ENCODE results near the gene DDX1. TPM values are rescaled to one million over a fixed set of nuclear protein-coding genes. Genes with fewer than 3 reads are reported as not detected.

DDX1 gene
- total RNA-seq, 1 experiment from 2014 or later: 70.7 TPM

GRCh38 chr2:15622614-15623480 lies 31.2 kb downstream of the DDX1 start:
- H3K27me3 ChIP-seq (ENCODE audit: control insufficient read depth, insufficient read depth, low read length): no peaks in the 10 kb centered on the region
- no peak overlapping the region for H3K4me3 ChIP-seq (ENCODE audit: insufficient read depth, low read depth, low read length)
- no peak for DNase-seq
- peaks cover 9% of the 10 kb centered on the region for H3K36me3 ChIP-seq (replicated peaks; ENCODE audit: control insufficient read depth, insufficient read depth, low read length)

DNA sequence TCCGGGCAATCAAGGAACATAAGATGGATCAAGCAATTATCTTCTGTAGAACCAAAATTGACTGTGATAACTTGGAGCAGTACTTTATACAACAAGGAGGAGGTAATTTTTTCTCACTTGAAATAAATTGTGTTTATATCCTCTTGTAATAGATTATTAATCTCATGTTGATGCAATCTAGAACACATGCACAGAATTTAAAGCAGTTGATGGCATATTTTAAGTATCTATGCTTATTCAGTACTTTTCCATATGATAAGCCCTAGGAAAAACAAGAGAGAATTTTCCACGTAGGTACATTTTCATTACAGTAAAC lies 31.8 kb downstream of the DDX1 start:
- H3K27me3 ChIP-seq (ENCODE audit: control insufficient read depth, insufficient read depth, low read length): no peaks in the 10 kb centered on the region
- peaks cover 8% of the 10 kb centered on the region for H3K36me3 ChIP-seq (replicated peaks; ENCODE audit: control insufficient read depth, insufficient read depth, low read length)

DNA sequence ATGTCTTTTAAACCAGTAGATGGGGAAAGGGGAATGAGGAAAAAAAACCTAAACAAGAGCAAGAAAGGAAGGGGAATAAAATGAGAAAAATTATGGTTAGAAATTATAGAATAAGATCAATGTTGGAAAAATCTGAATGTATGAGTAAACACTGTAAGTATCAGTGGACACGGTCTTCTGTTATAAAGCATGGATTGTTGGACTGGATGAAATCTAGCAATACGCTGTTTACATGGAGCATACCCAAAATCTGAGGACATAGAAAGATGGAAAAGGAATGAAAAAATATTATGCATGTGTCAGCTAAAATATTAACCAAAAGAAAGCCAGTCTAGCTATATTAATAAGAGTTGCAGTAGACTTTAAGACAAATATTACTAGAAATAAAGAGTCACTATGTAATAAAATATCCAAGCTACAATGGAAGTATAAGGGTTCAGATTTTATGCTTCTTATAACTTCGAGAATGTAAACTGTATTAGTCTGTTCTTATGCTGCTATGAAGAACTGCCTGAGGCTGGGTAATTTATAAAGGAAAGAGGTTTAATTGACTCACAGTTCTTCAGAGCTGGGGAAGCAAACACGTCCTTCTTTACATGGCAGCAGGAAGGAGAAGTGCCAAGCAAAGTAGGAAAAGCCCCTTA lies 32.4 kb downstream of the DDX1 start:
- Histone ChIP-seq H3K27me3 (ENCODE audit: control insufficient read depth, insufficient read depth, low read length) (no peaks in the 10 kb centered on the region), H3K4me3 (ENCODE audit: insufficient read depth, low read depth, low read length) (no peak overlapping the region), H3K36me3 (replicated peaks; ENCODE audit: control insufficient read depth, insufficient read depth, low read length) (peaks cover 6% of the 10 kb centered on the region)
- no peak for DNase-seq

More for the DNA sequence above, 31.8 kb downstream of the DDX1 start:
- DNase-seq: no peak
- no peak overlapping the region for H3K4me3 ChIP-seq (ENCODE audit: insufficient read depth, low read depth, low read length)

- DNase-seq: no peak
- no peak overlapping the region for H3K4me3 ChIP-seq (ENCODE audit: insufficient read depth, low read depth, low read length)
- peaks cover 6% of the 10 kb centered on the region for H3K36me3 ChIP-seq (replicated peaks; ENCODE audit: control insufficient read depth, insufficient read depth, low read length)
- H3K27me3 ChIP-seq (ENCODE audit: control insufficient read depth, insufficient read depth, low read length): no peaks in the 10 kb centered on the region
Observed at GRCh38 chr2:15624903-15625302, 33.2 kb downstream of the DDX1 start.

DNA sequence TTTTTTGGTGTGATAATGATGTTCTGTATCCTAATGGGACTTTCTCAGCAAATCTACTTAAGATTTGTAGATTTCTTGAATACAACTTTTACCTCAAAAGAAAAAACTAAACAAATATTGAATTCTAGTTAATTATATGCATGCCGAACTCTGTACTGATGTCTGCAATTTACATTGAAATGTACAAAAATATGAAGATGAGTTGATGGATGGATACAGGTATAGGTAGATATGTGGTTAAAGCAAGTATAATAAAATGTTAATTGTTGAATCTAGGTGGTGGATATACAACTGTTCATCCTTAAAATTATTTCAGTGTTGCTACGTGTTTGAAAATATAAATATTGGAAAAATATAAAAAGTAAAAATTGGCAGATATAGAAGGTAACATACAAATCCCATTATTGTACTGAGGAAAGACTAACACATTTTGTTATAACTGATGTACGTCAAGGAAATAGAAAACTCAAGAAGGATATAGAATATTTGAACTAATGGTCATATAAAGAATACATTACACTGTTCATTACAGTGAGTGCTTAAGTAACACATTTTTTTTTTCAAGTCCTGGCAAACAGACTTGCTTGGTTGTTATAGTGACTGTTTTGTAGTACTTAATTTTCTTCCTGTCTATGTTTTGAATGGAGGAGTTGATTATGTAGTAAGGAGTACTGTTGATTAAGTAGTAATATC lies 33.8 kb downstream of the DDX1 start:
- Histone ChIP-seq H3K4me3 (ENCODE audit: insufficient read depth, low read depth, low read length) (no peak overlapping the region), H3K36me3 (replicated peaks; ENCODE audit: control insufficient read depth, insufficient read depth, low read length) (peaks cover 9% of the 10 kb centered on the region), H3K27me3 (ENCODE audit: control insufficient read depth, insufficient read depth, low read length) (no peaks in the 10 kb centered on the region)
- no peak for DNase-seq

- H3K4me3 ChIP-seq (ENCODE audit: insufficient read depth, low read depth, low read length): no peak overlapping the region
- peaks cover 11% of the 10 kb centered on the region for H3K36me3 ChIP-seq (replicated peaks; ENCODE audit: control insufficient read depth, insufficient read depth, low read length)
- no peaks in the 10 kb centered on the region for H3K27me3 ChIP-seq (ENCODE audit: control insufficient read depth, insufficient read depth, low read length)
- no peak for DNase-seq
Observed at GRCh38 chr2:15626126-15626525, 34.5 kb downstream of the DDX1 start.

- no peak for DNase-seq
- Histone ChIP-seq H3K27me3 (ENCODE audit: control insufficient read depth, insufficient read depth, low read length) (no peaks in the 10 kb centered on the region), H3K36me3 (replicated peaks; ENCODE audit: control insufficient read depth, insufficient read depth, low read length) (peaks cover 16% of the 10 kb centered on the region), H3K4me3 (ENCODE audit: insufficient read depth, low read depth, low read length) (no peak overlapping the region)
Observed at GRCh38 chr2:15626967-15627366, 35.3 kb downstream of the DDX1 start.

DNA sequence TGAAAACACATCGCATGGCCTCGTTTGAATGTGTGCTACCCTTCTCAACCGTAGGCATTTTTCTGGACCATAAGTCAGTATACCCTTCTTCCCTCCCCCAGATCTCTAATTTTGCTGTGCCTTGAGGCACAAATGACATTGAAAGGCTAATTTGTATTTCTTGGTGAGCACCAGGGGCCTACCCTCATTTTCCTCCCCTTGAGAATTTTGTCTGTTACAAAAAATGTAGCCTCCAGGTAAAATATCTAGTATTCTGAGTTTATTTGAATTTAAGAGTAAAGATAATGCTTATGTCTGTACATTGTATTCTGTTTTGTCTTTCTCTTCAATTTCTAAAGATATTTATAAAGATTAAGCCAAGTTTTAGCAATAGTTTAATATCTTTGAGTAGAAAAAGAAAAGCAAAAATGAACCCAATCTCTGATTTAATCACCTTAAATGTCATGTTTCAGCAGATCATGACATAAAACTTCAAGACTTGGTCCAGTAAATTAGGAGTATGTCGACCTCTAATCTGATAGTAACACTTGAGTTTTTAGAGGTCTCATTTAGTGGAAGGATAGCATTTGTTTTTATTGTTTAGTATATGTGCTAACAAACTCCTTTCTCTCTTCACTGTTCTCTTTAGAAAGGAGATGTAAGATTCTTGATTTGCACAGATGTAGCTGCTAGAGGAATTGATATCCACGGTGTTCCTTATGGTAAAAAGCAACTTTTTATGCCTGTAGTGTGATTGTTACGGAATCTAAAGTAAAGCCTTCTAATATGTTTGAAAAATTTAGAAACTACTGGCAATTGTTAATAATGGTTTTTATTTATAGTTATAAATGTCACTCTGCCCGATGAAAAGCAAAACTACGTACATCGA lies 36.4 kb downstream of the DDX1 start:
- Histone ChIP-seq H3K27me3 (ENCODE audit: control insufficient read depth, insufficient read depth, low read length) (no peaks in the 10 kb centered on the region), H3K36me3 (replicated peaks; ENCODE audit: control insufficient read depth, insufficient read depth, low read length) (peaks cover 19% of the 10 kb centered on the region)

GRCh38 chr2:15628899-15629855 lies 37.5 kb downstream of the DDX1 start:
- H3K4me3 ChIP-seq (ENCODE audit: insufficient read depth, low read depth, low read length): no peak overlapping the region
- H3K27me3 ChIP-seq (ENCODE audit: control insufficient read depth, insufficient read depth, low read length): no peaks in the 10 kb centered on the region
- DNase-seq: no peak
- H3K36me3 ChIP-seq (replicated peaks; ENCODE audit: control insufficient read depth, insufficient read depth, low read length): peaks cover 20% of the 10 kb centered on the region

More for the DNA sequence above, 36.4 kb downstream of the DDX1 start:
- no peak overlapping the region for H3K4me3 ChIP-seq (ENCODE audit: insufficient read depth, low read depth, low read length)
- no peak for DNase-seq

DNA sequence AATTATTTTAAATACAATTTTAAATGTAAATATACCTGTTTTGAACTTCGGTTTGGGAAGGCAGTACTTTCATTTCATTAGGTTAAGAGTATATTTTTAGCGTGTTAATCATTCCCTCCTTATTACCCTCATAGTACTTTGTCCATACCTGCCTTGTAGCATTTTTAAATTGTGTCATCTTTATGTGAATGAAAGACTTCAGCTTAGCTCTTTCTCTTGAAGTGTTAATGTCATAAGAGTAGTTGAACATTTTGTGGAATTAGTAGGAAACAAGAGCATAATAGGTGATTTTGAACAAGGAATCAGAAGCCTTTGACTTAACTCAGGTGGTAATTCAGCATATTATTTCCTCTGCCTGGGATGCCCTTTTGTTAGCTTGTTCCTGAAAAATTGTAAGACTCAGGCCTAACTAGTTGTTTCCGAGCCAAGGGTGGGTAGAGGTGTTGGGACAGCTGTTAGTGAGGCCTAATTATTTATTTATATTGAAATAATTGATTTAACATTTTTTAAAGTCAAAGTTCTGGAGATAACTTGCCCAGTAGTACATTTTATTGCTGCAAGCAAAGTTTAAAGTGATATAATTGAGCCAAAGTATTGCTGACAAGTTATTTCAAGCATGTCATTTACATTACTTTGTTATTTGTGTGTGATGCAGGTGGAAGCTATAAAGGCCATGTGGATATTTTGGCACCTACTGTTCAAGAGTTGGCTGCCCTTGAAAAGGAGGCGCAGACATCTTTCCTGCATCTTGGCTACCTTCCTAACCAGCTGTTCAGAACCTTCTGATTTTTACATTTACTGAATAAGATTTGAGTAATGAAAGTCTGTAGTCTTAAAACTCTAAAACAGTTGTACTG lies 38.7 kb downstream of the DDX1 start:
- DNase-seq: no peak
- Histone ChIP-seq H3K36me3 (replicated peaks; ENCODE audit: control insufficient read depth, insufficient read depth, low read length) (peaks cover 21% of the 10 kb centered on the region), H3K4me3 (ENCODE audit: insufficient read depth, low read depth, low read length) (no peak overlapping the region), H3K27me3 (ENCODE audit: control insufficient read depth, insufficient read depth, low read length) (no peaks in the 10 kb centered on the region)

DNA sequence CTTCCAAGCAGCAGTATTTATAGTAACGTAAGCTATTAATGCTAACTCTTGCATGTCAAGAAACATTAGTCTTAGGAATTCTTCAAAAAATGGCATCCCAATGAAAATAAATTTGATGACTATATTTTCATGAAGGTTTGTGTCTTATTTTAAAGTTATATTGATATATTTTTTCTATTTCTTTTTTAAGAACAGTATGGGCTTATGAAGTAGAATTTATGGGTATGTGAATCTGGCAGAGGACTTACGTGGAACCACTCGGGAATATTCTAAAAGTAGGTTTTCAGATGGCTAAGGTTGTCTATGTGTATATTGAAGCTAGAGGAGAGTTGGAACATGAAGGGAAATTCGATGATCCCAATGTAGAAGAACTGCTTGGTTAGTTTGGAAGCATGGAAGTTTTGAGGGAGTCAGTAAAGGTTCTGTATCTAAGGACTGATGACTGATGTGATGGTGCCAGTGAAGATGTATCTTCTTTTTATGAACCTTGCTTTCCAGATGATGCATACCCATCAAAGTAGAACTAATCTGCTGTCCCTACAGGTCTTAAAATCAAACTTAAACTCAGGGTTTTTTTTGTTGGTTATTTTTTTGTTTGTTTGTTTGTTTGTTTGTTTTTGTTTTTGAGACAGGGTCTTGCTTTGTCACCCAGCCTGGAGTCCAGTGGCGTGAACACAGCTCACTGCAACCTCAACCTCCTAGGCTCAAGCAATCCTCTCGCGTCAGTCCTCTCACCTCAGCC lies 39.5 kb downstream of the DDX1 start:
- Histone ChIP-seq H3K36me3 (replicated peaks; ENCODE audit: control insufficient read depth, insufficient read depth, low read length) (peaks cover 23% of the 10 kb centered on the region), H3K4me3 (ENCODE audit: insufficient read depth, low read depth, low read length) (no peak overlapping the region), H3K27me3 (ENCODE audit: control insufficient read depth, insufficient read depth, low read length) (no peaks in the 10 kb centered on the region)
- no peak for DNase-seq

GRCh38 chr2:15631883-15632282 lies 40.2 kb downstream of the DDX1 start:
- no peak overlapping the region for H3K4me3 ChIP-seq (ENCODE audit: insufficient read depth, low read depth, low read length)
- H3K36me3 ChIP-seq (replicated peaks; ENCODE audit: control insufficient read depth, insufficient read depth, low read length): peaks cover 21% of the 10 kb centered on the region
- H3K27me3 ChIP-seq (ENCODE audit: control insufficient read depth, insufficient read depth, low read length): no peaks in the 10 kb centered on the region
- no peak for DNase-seq

Data from H7 (cell line).